Measurements from ENCODE around the gene HGD. TPM values are rescaled to one million over a fixed set of nuclear protein-coding genes. Genes with fewer than 3 reads are reported as not detected.

The HGD gene
- total and polyA plus RNA-seq, 2 donors (not counting 1 experiment from before 2014, with no cell fraction given), result under 0.01 TPM; not detected in 1

DNA sequence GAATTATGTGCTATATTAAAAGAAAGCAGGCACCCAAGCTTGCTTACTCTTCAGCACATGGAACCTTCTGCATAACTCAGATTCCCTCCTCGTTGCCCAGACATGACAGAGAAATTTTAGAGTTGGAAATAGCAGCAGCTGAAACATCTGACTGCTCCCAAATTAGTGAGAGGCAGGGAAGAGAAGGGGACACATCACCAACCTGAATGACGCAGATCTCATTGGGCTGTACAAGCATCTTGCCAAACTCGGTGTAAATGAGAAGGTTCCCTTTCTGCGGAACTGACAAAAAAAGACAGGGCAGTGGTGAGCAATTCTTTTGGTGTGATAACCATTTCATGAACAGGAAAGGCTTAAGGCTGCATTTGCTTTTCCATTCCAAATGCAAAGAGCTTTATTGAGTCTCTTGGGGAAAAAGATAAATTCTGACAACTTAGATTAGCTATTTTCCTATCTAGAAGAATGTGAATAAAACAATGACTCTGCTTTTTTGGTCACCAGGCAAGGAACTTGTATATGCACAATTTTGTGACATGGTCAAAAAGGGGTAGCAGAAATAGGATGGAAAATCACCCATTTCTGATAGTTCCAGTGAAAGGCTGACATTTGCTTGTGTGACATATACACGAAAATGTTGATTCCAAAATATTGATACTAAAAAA is 35.1 kb downstream of the HGD start:
- Histone ChIP-seq H3K79me2 (ENCODE audit: control insufficient read depth, insufficient read depth, low read length) (no peaks in the 10 kb centered on the region), H3K4me3 (replicated peaks in 1 of 4; ENCODE audit: control extremely low read depth in 1 of 4, insufficient read depth in 1 of 4, low read depth in 3 of 4, low read length in 4 of 4) (no peak overlapping the region), H4K20me1 (ENCODE audit: control insufficient read depth, extremely low read depth, insufficient read depth, low read length) (no peaks in the 10 kb centered on the region), H3K27ac (ENCODE audit: insufficient read depth, low read length) (no peak overlapping the region), H3K9me3 (ENCODE audit: control insufficient read depth, insufficient read depth, low read depth, low read length) (no peaks in the 10 kb centered on the region), H3K36me3 (ENCODE audit: control insufficient read depth, insufficient read depth, low read length) (no peaks in the 10 kb centered on the region), H3K4me1 (ENCODE audit: control insufficient read depth, extremely low read depth, insufficient read depth, low read length) (no peaks in the 10 kb centered on the region), H2AFZ (ENCODE audit: low read length) (no peak overlapping the region), H3K27me3 (ENCODE audit: control insufficient read depth, insufficient read depth, low read length) (no peaks in the 10 kb centered on the region), H3K9ac (ENCODE audit: insufficient read depth, low read length) (no peak overlapping the region), H3K4me2 (ENCODE audit: extremely low read depth, insufficient read depth, low read length) (no peak overlapping the region)
- TF ChIP-seq EZH2 (IDR thresholded peaks at IDR 0.05; ENCODE audit: low read length, missing control alignments), result no peak
- TF ChIP-seq, protein P1, sequence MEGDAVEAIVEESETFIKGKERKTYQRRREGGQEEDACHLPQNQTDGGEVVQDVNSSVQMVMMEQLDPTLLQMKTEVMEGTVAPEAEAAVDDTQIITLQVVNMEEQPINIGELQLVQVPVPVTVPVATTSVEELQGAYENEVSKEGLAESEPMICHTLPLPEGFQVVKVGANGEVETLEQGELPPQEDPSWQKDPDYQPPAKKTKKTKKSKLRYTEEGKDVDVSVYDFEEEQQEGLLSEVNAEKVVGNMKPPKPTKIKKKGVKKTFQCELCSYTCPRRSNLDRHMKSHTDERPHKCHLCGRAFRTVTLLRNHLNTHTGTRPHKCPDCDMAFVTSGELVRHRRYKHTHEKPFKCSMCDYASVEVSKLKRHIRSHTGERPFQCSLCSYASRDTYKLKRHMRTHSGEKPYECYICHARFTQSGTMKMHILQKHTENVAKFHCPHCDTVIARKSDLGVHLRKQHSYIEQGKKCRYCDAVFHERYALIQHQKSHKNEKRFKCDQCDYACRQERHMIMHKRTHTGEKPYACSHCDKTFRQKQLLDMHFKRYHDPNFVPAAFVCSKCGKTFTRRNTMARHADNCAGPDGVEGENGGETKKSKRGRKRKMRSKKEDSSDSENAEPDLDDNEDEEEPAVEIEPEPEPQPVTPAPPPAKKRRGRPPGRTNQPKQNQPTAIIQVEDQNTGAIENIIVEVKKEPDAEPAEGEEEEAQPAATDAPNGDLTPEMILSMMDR (conservative IDR thresholded peaks at IDR 0.05 in 1 of 2, IDR thresholded peaks at IDR 0.05 in 1 of 2; ENCODE audit: low read depth in 1 of 2, low read length in 2 of 2), result no peak
- no peak for DNase-seq (ENCODE audit: low read depth in 2 of 2)

DNA sequence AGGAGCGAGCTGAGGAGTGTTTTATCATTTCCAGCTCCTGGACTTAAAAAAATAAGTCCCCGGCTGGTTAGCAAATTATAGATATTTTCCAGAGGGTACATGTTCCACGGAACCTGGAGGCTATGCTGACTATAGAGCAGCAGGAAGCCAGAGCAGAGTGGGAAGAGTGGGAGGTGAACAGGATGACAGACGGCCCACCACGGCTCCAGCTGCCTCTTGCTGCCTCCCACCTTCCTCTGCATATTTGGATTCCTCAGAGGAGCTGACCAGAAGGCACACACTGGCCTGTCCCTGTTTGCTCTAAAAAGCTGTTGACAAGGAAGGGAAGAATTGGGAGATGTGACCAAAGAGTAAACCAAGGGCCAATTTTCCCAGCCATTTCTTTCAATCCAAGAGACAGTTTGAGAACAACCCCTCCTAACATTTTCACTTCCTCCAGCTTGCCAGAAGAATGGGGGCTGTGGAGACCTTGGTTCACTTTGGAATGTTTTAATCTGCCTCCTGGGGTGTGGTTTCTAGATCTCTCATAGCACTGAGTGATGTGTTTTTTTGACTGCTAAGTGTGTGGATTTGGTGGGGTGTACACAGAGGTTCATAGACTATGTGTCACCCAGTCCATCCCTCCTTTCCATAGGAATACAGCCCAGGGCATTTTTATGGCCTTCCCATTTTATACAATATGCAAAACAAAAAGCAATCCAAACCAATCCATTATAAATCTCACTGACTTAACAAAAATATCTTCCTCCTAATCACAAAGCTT is 36.8 kb downstream of the HGD start:
- no peaks in the 10 kb centered on the region for H3K79me2 ChIP-seq (ENCODE audit: control insufficient read depth, insufficient read depth, low read length)
- H3K9me3 ChIP-seq (ENCODE audit: control insufficient read depth, insufficient read depth, low read depth, low read length), result no peaks in the 10 kb centered on the region
- H3K4me3 ChIP-seq (replicated peaks in 1 of 4; ENCODE audit: control extremely low read depth in 1 of 4, insufficient read depth in 1 of 4, low read depth in 3 of 4, low read length in 4 of 4), result no peak overlapping the region
- DNase-seq (ENCODE audit: low read depth in 2 of 2), result peak in 1 of 2 donors; percentile 54
- TF ChIP-seq, protein P1 (conservative IDR thresholded peaks at IDR 0.05 in 1 of 2, IDR thresholded peaks at IDR 0.05 in 1 of 2; ENCODE audit: low read depth in 1 of 2, low read length in 2 of 2), result no peak
- TF ChIP-seq EZH2 (IDR thresholded peaks at IDR 0.05; ENCODE audit: low read length, missing control alignments), result no peak
- no peak overlapping the region for H2AFZ ChIP-seq (ENCODE audit: low read length)
- no peaks in the 10 kb centered on the region for H3K4me1 ChIP-seq (ENCODE audit: control insufficient read depth, extremely low read depth, insufficient read depth, low read length)
- no peaks in the 10 kb centered on the region for H4K20me1 ChIP-seq (ENCODE audit: control insufficient read depth, extremely low read depth, insufficient read depth, low read length)
- no peak overlapping the region for H3K27ac ChIP-seq (ENCODE audit: insufficient read depth, low read length)
- H3K9ac ChIP-seq (ENCODE audit: insufficient read depth, low read length), result no peak overlapping the region
- H3K27me3 ChIP-seq (ENCODE audit: control insufficient read depth, insufficient read depth, low read length), result no peaks in the 10 kb centered on the region
- no peaks in the 10 kb centered on the region for H3K36me3 ChIP-seq (ENCODE audit: control insufficient read depth, insufficient read depth, low read length)
- H3K4me2 ChIP-seq (ENCODE audit: extremely low read depth, insufficient read depth, low read length), result no peak overlapping the region

DNA sequence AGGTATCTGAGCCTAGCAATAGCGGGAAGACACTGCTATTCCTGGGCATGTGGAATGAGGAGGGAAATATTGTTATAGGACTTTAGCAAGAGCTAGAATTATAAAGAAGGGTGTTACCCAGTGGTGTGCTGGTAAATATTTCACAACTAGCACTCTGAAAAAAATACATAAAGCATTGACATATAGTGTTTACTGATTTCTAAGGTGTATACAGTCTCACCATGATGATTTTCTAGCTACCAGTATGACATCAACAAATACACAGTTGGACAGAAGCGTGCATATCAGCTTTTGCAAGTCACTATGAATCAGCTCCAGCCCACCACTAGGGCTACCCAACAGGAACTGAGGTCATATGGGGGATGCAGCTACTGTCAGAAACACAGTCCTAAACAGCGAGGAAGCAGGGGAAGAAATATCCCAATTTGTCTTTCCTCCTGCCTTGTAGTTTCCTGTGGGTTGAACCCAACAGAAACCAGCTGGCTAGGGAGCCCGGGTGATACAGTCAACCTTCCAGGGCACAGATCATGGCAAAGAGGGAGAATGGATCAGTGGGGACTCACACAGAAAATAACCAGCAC is 39.6 kb downstream of the HGD start:
- Histone ChIP-seq H3K27ac (ENCODE audit: insufficient read depth, low read length) (no peak overlapping the region), H3K27me3 (ENCODE audit: control insufficient read depth, insufficient read depth, low read length) (no peaks in the 10 kb centered on the region), H4K20me1 (ENCODE audit: control insufficient read depth, extremely low read depth, insufficient read depth, low read length) (no peaks in the 10 kb centered on the region), H3K79me2 (ENCODE audit: control insufficient read depth, insufficient read depth, low read length) (no peaks in the 10 kb centered on the region), H2AFZ (ENCODE audit: low read length) (no peak overlapping the region), H3K4me2 (ENCODE audit: extremely low read depth, insufficient read depth, low read length) (no peak overlapping the region), H3K4me3 (replicated peaks in 1 of 4; ENCODE audit: control extremely low read depth in 1 of 4, insufficient read depth in 1 of 4, low read depth in 3 of 4, low read length in 4 of 4) (no peak overlapping the region), H3K9ac (ENCODE audit: insufficient read depth, low read length) (no peak overlapping the region), H3K9me3 (ENCODE audit: control insufficient read depth, insufficient read depth, low read depth, low read length) (no peaks in the 10 kb centered on the region), H3K4me1 (ENCODE audit: control insufficient read depth, extremely low read depth, insufficient read depth, low read length) (no peaks in the 10 kb centered on the region), H3K36me3 (ENCODE audit: control insufficient read depth, insufficient read depth, low read length) (no peaks in the 10 kb centered on the region)
- DNase-seq (ENCODE audit: low read depth in 2 of 2), result peak; percentile 3 to 79
- TF ChIP-seq EZH2 (IDR thresholded peaks at IDR 0.05; ENCODE audit: low read length, missing control alignments), result no peak
- TF ChIP-seq, protein P1 (conservative IDR thresholded peaks at IDR 0.05 in 1 of 2, IDR thresholded peaks at IDR 0.05 in 1 of 2; ENCODE audit: low read depth in 1 of 2, low read length in 2 of 2), result no peak

Measured in fibroblast of lung (primary cell).